GM23338 (cell line): Measurements from ENCODE around the gene ERGIC3. TPM values are rescaled to one million over a fixed set of nuclear protein-coding genes. Genes with fewer than 3 reads are reported as not detected.

Experiments used
- ATAC-seq: fragments of 200-7000 bp; cut with Tn5 transposase; 3 replicates; pipeline ENCODE4 v1.9.1; 2020
- DNase-seq: peaks from one replicate; pipeline ENCODE4 v3.0.0-alpha.2; 2015; ENCODE audit warnings: low spot score
- H2AFZ ChIP-seq: fragments of 200-600 bp; sonication (generic); 2 replicates; pipeline ENCODE4 v1.8.0; 2016; ENCODE audit warnings: antibody characterized with exemption, mild to moderate bottlenecking, moderate library complexity
- H3F3A ChIP-seq: fragments of 200-600 bp; sonication (generic); replicated peaks from 2 replicates; pipeline ENCODE4 v1.8.0; 2017; ENCODE audit warnings: antibody characterized with exemption, mixed run types, low read depth
- H3K27ac ChIP-seq: fragments of 200-600 bp; sonication (generic); 2 replicates; pipeline ENCODE4 v1.6.1; 2016; ENCODE audit warnings: low read depth
- H3K27me3 ChIP-seq: fragments of 200-600 bp; sonication (generic); 2 replicates; pipeline ENCODE4 v1.8.0; 2016; ENCODE audit warnings: mild to moderate bottlenecking, mixed run types, moderate library complexity; ENCODE audit not compliant: insufficient read depth
- H3K36me3 ChIP-seq: fragments of 200-600 bp; sonication (generic); 2 replicates; pipeline ENCODE4 v1.8.0; 2016; ENCODE audit warnings: mild to moderate bottlenecking; ENCODE audit not compliant: insufficient read depth
- H3K4me1 ChIP-seq: fragments of 200-600 bp; sonication (generic); 2 replicates; pipeline ENCODE4 v1.8.0; 2016; ENCODE audit warnings: mild to moderate bottlenecking, moderate library complexity; ENCODE audit not compliant: insufficient read depth
- H3K4me2 ChIP-seq: fragments of 200-600 bp; sonication (generic); 2 replicates; pipeline ENCODE4 v1.7.1; 2017; ENCODE audit warnings: mixed run types
- H3K4me3 ChIP-seq: fragments of 200-600 bp; sonication (generic); 2 replicates; pipeline ENCODE4 v1.6.1; 2016; ENCODE audit warnings: mixed run types
- H3K79me2 ChIP-seq: fragments of 200-600 bp; sonication (generic); replicated peaks from 2 replicates; pipeline ENCODE4 v1.8.0; 2017; ENCODE audit warnings: mild to moderate bottlenecking; ENCODE audit not compliant: insufficient read depth
- H3K9me2 ChIP-seq: fragments of 200-600 bp; sonication (generic); 2 replicates; pipeline ENCODE4 v1.8.0; 2017; ENCODE audit not compliant: insufficient read depth
- H4K20me1 ChIP-seq: fragments of 200-600 bp; sonication (generic); replicated peaks from 2 replicates; pipeline ENCODE4 v1.8.0; 2017; ENCODE audit warnings: mild to moderate bottlenecking; ENCODE audit not compliant: insufficient read depth
- H3K27ac Mint-ChIP-seq: 2 replicates; pipeline ENCODE4 v1.8.0; 2020; ENCODE audit warnings: inconsistent platforms, mild to moderate bottlenecking, moderate library complexity, mixed read lengths
- H3K27me3 Mint-ChIP-seq: 3 replicates; pipeline ENCODE4 v1.8.0; 2022; ENCODE audit warnings: low read depth, mild to moderate bottlenecking, moderate library complexity, mixed read lengths, inconsistent platforms; ENCODE audit not compliant: insufficient read depth, poor library complexity
- H3K36me3 Mint-ChIP-seq: 3 replicates; pipeline ENCODE4 v1.8.0; 2021; ENCODE audit warnings: low read depth, mild to moderate bottlenecking, inconsistent platforms, moderate library complexity, mixed read lengths
- H3K4me1 Mint-ChIP-seq: 3 replicates; pipeline ENCODE4 v1.8.0; 2020; ENCODE audit warnings: mild to moderate bottlenecking, inconsistent platforms, mixed read lengths
- H3K4me3 Mint-ChIP-seq: 3 replicates; pipeline ENCODE4 v1.8.0; 2021; ENCODE audit warnings: moderate library complexity, mild to moderate bottlenecking, inconsistent platforms, mixed read lengths
- H3K9me3 Mint-ChIP-seq: 3 replicates; pipeline ENCODE4 v1.8.0; 2020; ENCODE audit warnings: moderate library complexity, mild to moderate bottlenecking, inconsistent platforms, mixed read lengths
- CTCF ChIP-seq, 2 experiments: fragments of 200-600 bp in 1 of 2; sonication (generic) in 1 of 2; conservative IDR thresholded peaks; 2 replicates each; pipeline versions ENCODE4 v1.5.1 to v1.6.1; 2016 to 2017; ENCODE audit warnings: antibody characterized with exemption in 2 of 2, low read depth in 2 of 2, mild to moderate bottlenecking in 2 of 2, moderate library complexity in 1 of 2
- EZH2phosphoT487 ChIP-seq: fragments of 200-600 bp; sonication (generic); IDR thresholded peaks from one replicate; pipeline ENCODE4 v1.8.1; 2018; ENCODE audit warnings: antibody characterized with exemption; ENCODE audit not compliant: unreplicated experiment
- STAT1 ChIP-seq: IDR thresholded peaks from one replicate; pipeline ENCODE4 v1.6.1; 2016; ENCODE audit warnings: antibody characterized with exemption; ENCODE audit not compliant: unreplicated experiment
- ZNF331 ChIP-seq: fragments of 250-450 bp; sonication (Bioruptor Pico); IDR thresholded peaks from 2 replicates; pipeline ENCODE4 v1.5.0; 2020; ENCODE audit warnings: low read depth, mild to moderate bottlenecking, moderate library complexity
- ZNF462 ChIP-seq: fragments of 250-450 bp; sonication (Bioruptor Pico); IDR thresholded peaks from 2 replicates; pipeline ENCODE4 v1.5.0; 2020; ENCODE audit warnings: mild to moderate bottlenecking, moderate library complexity
- polyA plus RNA-seq: library from polyadenylated mRNA; unstranded; fragments of >200 nt; fragmentation: Nextera tagmentation; extraction: Ambion mirVana; gene quantifications from 2 replicates; pipeline ENCODE4 v1.2.1, GENCODE V29; 2016
- total RNA-seq: library from RNA; depleted of rRNA; stranded (reverse); fragments of >200 nt; shearing (Covaris generic); gene quantifications from 2 replicates; pipeline ENCODE4 v1.2.3, GENCODE V29; 2014

ERGIC3 gene
- total and polyA plus RNA-seq, 2 experiments from 2014 or later: 139 to 147 TPM

- Histone ChIP-seq H3K79me2 (no peaks in the 10 kb centered on the region), H4K20me1 (no peaks in the 10 kb centered on the region; the same call in 1 of the 2 replicates), H3K27me3 (no peaks in the 10 kb centered on the region), H2AFZ (no peak overlapping the region), H3K4me1 (peaks cover 3% of the 10 kb centered on the region; the same call in 1 of the 2 replicates), H3K4me3 (no peak overlapping the region), H3K27ac (no peak overlapping the region), H3K4me2 (no peak overlapping the region), H3K9me2 (no peaks in the 10 kb centered on the region), H3F3A (no peaks in the 10 kb centered on the region), H3K36me3 (no peaks in the 10 kb centered on the region)
- Mint-ChIP-seq H3K27me3 (peaks cover 5% of the 10 kb centered on the region), H3K9me3 (no peaks in the 10 kb centered on the region; the same call in 2 of the 3 replicates), H3K4me1 (peaks cover 20% of the 10 kb centered on the region), H3K27ac (no peak overlapping the region; the same call in 1 of the 2 replicates), H3K36me3 (peaks cover 27% of the 10 kb centered on the region), H3K4me3 (no peak overlapping the region)
- no peak for TF ChIP-seq ZNF462 (CRISPR knock-in tag)
- TF ChIP-seq CTCF (conservative IDR thresholded peaks at IDR 0.05; ENCODE audit: low read depth in 2 of 2): no peak
- TF ChIP-seq EZH2phosphoT487: no peak
- TF ChIP-seq ZNF331 (CRISPR knock-in tag): no peak
- TF ChIP-seq STAT1: no peak
- no peak for ATAC-seq
- no peak for DNase-seq
Measured at GRCh38 chr20:35558451-35558850, 16.6 kb downstream of the ERGIC3 start.
